HL-60/S4 treated with retinoic acid at 250 ng/mL for 4 days and 3 days (cell line): Measurements from ENCODE around the gene SEC23A.
"Not testable (repeated sequence)": the region's sequence is repeated elsewhere in the genome, so short reads cannot be mapped to it uniquely, and the experiment has no call there.

ENCODE experiments used
- in situ Hi-C: fragments of 300-500 bp; cut with MboI; formaldehyde crosslinking; loops from 2 replicates; pipeline ENCODE4 v1.7.0; 2022; ENCODE audit warnings: low sequenced_read_pairs

Gene SEC23A

GRCh38 chr14:39094515-39094914, 8.5 kb downstream of the SEC23A start:
- in situ Hi-C loops: no loop called here

DNA sequence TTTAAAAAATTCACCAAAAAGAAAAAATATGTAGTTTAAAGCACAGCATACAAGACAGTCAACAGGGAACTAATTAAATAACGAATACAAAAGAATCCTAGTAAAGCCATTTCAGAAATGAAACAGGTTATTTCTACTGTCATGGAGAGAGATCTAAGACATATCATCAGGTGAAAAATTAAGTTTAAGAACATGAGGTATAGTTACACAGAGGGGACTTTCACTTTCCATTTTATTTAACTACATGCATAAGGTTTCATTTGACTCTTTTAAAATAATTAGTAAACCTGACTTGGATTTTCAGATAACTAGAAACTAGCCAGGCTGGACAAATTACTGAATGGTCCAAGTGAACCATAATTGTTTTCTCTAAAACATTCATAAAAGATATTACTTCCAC, 11.3 kb downstream of the SEC23A start:
- in situ Hi-C loops: no loop called here

GRCh38 chr14:39090548-39091111, 12.4 kb downstream of the SEC23A start:
- in situ Hi-C loops: no loop called here

- in situ Hi-C loops: no loop called here
Measured at GRCh38 chr14:39087493-39087892, 15.5 kb downstream of the SEC23A start.

- in situ Hi-C loops: no loop called here
Measured at GRCh38 chr14:39085933-39086332, 17.1 kb downstream of the SEC23A start.

GRCh38 chr14:39083127-39083526, 19.9 kb downstream of the SEC23A start:
- in situ Hi-C loops: no loop called here

- in situ Hi-C loops: no loop called here
Measured at GRCh38 chr14:39080886-39081285, 22.1 kb downstream of the SEC23A start.

- in situ Hi-C loops: no loop called here
Measured at GRCh38 chr14:39071096-39071495, 31.9 kb downstream of the SEC23A start.

- in situ Hi-C loops: no loop called here
Measured at GRCh38 chr14:39069923-39070322, 33.1 kb downstream of the SEC23A start.

DNA sequence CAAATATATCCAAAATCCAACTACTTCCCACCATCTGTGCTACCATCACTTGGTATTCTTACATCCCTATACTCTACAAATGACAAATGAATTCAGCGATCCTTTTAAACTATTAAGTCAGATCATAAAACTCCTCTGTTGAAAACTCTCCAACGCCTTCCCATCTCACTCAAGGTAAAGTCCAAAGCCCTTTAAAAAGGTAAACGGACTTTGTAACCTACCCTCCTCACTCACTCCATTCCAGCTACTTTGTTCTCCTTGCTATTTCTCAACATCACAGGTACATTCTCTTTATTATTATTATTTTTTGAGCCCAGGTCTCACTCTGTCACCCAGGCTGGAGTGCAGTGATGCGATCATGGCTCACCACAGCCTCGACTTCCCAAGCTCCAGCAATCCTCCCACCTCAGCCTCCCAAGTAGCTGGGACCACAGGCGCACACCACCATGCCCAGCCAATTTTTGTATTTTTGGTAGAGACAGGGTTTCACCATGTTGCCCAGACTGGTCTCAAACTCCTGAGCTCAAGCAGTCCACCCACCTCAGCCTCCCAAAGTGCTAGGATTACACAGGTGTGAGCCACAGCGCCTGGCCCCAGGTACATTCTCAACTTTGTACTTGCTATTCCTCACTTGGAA, 33.7 kb downstream of the SEC23A start:
- in situ Hi-C loops: not testable (repeated sequence)

DNA sequence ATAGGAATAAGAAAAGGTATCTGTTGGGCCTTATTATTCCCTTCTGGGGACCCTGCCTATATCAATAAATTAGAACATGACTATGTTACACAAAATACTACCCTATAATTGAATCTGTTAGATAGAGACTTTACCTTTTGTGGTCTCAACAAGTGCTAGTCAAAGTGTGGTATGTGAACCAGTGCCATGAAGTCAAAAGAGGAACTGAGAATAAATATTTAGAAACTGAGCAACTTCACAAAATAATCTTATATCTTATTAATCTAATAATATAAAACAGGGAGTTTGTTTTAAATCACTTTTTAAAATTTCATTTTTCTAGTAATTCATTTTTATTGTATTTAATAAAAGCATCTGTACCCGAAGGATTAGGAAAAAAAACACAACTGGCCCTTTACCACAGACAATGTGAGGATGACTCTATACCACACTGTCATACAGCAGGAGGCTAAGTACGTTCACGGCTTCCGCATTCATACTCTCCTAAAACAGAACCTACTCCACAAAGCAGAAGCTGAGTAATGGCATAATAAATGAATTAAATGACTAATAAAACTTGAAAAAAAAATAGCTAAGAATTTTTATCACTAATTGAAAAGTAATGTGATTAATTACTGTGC, 42.1 kb downstream of the SEC23A start:
- in situ Hi-C loops: no loop called here

DNA sequence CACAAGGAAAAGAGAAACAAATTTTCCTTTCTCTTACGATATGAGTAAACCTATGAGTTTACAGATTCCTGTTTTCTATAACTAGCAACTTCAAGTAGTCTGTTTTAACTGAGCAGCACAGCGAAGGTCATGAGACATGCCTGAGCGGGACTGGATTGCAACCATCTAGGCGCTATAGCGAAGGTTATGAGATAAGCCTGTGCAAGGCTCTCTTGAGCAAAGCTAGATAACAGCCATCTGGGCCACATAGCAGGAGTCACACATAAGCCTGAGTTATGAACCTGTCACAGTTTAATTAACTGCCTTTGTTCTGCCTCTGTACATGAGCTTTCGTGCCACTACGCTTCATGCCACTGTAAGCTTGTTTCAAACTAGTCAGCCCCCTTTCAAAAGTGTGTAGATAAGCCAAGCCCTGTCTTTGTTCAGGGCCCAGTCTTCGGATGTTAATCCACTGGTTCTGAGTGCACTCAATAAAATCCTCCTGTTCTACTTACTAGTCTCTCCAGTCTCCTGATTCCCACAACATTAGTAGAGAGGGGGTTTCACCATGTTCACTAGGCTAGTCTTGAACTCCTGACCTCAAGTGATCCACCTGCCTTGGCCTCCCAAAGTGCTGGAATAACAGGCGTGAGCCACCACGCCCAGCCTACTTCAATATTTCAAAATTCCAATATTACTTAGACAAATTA, 47.1 kb downstream of the SEC23A start:
- in situ Hi-C loops: no loop called here

DNA sequence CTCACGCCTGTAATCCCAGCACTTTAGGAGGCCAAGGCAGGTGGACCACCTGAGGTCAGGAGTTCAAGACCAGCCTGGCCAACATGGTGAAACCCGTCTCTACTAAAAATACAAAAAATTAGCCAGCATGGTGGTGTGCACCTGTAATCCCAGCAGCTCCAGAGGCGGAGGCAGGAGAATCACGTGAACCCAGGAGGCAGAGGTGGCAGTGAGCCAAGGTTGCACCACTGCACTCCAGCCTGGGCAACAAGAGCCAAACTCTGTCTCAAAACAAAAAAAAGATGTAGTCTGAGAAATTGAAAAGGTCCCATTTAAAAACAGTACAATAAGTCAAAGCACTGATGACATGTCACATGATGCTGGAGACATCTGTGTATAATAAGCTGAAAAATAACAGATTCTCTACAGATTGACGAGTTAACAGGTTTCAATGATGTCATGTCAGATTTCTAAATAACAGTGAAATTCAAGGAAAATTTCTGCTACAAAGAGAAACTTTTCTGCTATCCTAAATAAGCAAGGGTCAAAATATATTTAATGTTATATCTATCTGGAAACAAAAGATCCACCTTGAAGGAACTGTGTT, 50.1 kb downstream of the SEC23A start:
- in situ Hi-C loops: not testable (repeated sequence)

DNA sequence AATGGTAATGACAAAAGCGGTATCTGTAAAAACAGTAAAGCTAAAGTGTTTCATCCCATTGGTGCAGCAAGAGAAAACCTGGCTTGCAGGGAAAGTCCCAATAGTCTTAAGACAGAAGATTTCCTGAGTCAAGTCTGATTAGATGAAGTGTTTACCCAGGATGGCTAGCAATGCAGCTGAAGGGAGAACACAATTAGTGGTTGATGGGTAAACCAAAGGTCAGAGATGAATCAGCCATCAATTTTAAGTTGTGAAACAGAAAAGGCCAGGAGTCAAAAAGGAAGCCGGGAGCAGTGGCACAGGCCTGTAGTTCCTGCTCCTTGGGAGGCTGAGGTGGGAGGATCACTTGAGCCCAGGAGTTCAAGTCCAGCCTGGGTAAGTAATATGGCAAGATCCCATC, 52.6 kb downstream of the SEC23A start:
- in situ Hi-C loops: no loop called here

GRCh38 chr14:39045889-39046288, 57.1 kb downstream of the SEC23A start:
- in situ Hi-C loops: not testable (repeated sequence)

GRCh38 chr14:39043352-39043943, 59.6 kb downstream of the SEC23A start:
- in situ Hi-C loops: no loop called here

DNA sequence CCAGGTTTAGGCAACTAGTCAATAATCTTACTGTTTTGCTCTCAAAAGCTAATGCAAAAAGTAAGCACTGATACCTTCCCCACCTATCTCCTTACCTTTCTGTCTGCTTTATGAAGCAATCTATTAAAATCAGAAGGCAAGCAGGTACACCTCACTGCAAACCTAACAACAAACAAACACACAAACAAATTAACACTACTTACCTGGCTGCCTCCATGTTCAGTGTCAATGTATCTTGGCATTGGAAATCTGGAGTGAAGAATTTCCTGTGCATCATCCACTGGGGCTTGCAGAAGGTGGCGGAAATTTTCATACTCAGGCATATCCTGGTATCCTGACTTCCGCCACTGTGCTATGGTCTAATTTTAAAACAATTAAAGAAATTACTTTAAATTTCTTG, 62.5 kb downstream of the SEC23A start:
- in situ Hi-C loops: no loop called here

GRCh38 chr14:39038542-39038941, 64.5 kb downstream of the SEC23A start:
- in situ Hi-C loops: no loop called here

GRCh38 chr14:39036760-39037159, 66.3 kb downstream of the SEC23A start:
- in situ Hi-C loops: no loop called here

DNA sequence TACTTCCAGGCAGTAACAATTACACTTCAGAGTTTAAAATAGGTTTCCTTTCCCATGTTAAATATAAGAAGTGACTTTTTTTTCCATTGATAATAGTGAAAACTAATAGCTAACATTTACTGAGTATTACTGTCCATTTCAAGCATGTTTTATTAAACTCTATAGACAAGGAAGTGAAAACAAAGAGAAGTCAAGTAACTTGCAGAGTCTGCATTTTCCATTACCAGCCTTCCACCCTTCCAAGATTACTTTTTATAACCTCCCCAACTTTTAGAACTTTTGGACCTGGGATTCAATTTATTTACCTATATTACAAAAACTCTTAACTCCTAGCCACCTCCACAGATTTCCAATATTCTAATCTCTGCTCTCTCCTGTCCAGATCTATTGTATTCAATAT, 67.7 kb downstream of the SEC23A start:
- in situ Hi-C loops: no loop called here
